IPS-NIHi7 (cell line): Measurements from ENCODE around the gene SCRN2.
A peak's percentile ranks its signal among the peaks of the same experiment; 100 is the strongest.

Experiments
- DNase-seq: peaks from one replicate; pipeline ENCODE4 v3.0.0; 2012; ENCODE audit warnings: mixed read lengths; ENCODE audit errors: extremely low spot score

SCRN2 gene

DNA sequence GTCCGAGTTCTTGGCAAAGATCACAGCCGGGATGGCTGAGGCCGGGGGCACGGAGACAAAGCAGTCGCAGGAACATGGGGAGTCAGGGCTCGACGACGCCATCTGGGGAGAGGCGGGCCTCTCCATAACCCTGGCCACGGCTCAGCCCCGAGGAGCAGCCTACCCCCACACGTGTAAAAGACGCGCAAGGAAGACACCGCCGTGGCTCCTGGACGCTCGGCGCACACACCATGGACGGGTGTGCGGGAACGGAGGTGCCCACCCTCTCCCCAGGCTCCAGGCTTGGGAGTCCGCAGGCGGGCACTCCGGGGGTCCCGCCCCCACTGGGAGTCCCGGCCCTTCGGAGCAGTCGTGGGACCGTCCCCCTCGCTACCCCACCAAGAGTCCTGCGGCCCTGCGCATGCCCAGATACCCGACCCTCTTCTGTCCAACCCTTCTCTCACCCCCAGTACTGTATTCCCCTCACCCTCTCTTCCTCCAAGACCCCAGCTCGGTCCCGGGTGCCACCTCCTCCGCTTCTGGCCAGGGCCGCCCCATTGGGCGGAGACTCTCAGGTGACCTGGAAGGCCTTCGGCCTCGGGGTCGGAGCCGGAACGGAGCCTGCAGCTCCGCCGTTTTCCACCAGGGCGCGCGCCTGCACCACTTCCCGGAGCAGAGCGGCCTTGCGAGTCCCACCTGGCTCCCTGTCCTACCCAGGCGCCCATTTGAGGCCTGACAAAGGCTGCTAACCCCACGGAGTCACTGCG lies at the start of gene SCRN2:
Gene SCRN2, minus strand, starts transcription at position 532 of the 746 bp plus-strand sequence. Its CDS starts 430 bp downstream, at position 102.
- peak; percentile 95 for DNase-seq

DNA sequence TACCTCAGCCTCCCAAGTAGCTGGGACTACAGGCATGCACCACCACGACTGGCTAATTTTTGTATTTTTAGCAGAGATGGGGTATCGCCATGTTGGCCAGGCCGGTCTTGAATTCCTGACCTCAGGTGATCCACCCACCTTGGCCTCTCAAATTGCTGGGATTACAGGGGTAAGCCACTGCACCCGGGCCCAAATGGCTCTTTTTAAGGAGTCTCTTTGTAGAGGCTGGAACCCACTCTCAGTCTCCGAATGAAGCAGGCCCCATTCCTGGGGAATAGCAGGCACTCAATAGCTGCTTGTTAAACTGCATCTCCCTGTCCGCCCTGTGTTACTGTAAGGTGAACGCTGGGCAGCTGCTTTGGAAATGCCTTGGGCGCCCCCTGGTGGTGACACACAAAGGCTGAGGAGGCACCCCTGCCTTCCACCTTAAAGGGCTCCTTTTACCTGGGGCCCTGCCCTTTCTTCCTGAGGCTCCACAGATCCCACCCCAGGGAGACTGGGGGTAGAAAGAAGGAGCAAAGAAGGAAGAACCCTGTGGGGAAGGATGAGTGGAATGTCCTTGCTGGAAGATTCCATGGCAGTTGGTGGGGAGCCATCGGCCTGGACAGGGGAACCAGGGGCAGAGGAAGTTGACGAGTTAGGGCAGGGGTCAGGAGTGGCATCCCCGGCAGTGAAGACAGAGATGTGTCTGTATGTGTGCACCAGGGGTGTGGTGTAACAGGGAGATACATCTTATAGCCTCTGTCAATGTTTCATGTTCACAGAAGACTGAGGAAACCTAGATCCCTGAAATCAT lies 48.9 kb upstream of the SCRN2 start:
- peak; percentile 82 for DNase-seq

DNA sequence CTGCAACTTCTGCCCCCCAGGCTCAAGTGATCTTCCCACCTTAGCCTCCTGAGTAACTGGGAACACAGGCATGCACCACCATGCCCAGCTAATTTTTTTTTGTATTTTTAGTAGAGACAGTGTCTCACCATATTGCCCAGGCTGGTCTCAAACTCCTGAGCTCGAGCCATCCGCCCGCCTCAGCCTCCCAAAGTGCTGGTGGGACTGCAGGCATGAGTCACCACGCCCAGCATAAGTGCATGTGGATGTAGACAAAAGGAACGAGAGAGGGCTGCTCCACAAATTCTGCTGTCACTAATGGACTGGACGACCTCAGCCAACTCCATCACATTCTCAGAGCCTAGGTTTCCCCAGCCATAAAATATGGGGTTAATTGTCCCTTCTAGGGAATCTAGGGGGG lies 47.2 kb upstream of the SCRN2 start:
- DNase-seq: no peak

DNA sequence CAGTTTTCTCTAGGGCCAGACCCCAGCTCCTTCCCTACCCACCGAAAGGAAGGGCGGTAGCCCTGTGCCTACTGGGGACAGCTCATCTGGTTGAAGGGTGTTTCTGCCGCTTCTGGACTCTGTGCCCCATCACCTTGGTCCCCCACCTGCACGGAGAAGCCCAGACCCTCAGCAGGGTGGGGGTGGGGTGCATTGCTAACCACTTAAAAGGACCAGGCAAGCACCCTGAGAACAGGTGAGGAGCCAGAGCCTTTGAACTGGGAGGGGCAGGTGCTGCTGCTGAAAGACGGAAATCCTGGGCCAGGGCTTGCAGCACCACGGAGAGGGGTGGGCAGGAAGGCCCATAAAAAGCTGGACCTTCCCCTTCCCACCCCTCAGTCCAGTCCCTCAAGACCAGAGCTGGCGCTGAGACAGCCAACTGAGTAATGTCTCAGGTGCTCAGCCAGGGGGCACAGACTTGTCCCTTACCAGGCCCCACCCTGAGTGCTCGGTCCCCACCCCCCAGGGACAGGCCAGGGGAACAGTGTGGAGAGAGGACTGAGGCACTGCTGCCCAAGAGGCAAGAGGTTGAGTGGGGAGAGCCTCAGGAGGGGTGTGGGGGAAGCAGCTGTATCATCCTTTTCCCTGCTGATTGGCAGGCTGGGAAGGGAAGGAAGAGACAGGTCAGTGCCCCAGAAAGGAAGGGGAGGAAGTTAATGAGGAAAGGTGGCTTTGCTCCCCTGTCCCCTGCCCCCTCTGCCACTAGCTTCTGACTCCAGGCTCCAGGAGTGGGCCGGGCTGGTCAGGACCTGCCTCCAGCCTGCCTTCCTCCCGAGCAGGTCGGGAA lies 44.0 kb upstream of the SCRN2 start:
- DNase-seq: no peak

DNA sequence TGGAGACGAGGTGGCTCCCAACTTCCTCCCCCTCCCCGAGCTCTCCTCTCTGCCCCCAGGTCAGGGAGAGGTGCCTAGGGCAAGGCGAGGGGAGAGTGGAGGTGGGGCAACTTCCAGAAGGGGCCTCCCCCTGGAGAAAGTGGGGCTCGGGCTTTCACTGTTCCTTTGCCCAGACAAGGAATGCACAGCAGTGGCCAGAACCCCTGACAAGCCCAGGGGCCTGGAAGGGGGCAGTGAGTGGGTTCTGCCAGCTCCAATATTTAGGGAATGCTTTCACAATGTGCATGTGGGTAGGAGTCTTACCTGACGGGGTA lies 43.3 kb upstream of the SCRN2 start:
- no peak for DNase-seq

DNA sequence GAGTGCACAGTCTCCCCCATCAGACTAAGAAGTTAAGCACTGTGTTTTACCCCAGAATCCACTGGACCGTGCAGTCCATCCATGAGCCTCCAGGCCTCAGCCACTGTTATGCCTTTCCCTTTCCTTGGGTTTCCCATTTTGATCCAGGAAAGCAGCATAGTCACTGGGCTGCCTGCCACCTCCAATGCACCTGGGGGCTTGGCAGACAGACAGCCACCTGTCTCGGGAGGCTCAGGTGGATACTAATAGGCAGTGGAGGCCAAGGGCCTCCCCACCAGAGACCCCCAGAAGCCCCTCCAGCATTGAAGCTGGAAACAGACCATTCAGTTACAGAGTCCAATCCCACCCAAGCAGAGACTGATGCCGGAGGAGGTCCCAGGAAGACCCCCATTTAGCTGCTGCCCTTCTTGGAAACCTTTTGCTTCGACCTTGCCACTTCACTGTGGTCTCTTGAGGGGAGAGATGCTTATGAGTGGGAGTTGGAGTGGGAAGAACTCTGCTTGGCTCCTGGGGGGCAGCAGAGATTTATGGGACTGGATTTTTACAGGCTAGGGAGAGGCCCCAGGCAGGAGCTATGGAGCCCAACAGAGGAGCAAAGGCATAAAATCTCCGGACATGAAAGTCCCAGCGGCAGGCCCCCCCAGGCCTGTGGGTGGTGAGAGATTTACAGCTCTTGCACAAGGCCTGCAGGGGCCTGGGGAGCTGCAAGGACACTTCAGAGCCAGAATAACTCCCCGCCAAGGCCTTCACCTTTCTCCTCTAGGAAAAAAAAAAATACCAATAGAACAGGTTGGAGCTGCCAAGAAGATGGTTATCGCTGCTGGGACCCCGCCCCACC lies 42.7 kb upstream of the SCRN2 start:
- DNase-seq: no peak

DNA sequence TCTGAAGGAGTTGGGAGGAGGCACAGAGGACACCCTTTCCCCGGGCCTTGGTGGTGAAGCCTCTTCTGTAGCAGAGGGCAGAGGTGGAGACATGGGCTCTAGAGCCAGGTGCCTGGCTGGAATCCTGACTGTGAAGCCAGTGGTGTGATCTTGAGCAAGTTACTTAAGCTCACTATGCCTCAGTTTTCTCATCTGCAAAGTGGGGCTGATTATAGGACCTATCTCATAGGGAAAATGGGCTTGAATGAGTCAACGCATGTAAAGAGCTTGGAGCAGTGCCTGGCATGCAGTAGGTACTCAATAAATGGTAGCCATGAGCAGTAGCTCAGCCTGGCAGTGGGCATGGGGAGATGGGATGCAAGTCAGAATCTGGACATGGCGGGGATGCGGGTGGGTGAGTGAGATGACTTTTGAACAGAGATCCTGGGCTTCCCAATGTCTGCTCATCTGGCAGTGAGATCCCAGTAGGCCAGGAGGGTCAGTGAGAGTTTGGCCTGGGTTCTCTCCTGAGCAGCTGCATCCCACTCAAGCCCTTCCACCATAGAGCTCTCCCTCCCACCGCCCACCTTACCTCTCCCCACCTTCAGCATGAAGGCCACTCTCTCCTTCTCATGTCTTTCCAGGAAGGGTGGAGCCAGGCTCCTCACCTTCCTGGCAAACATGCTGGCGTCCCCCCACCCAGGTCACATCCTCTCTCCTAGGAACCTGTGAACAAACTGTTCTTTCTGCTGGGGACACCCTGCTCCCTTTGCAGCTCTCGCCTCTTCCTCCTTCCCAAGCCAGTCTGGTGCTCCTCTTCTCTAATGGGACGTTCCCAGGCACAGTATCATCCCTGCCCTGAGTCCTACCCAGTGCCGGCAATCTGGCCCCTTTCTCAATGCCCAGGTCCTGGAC lies 41.9 kb upstream of the SCRN2 start:
- no peak for DNase-seq

DNA sequence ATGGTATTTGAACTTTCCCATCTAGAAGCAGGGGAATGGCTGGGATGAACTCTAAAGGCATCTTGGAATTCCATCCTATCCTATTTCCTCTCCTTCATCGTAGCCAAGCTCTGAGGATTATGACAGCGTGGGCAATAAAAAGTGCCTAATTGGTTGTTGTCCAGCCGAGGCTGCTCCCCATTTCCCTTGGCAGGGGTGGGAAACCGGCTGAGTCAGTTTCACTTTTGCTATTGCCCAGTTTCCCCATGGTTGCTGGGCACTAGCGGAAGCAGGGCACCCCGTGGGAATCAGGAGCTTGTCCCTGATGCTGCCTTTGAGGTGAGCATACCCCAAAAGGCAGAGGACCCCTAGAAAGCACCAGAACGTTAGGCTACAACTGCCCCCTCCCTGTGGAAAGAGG lies 41.2 kb upstream of the SCRN2 start:
- no peak for DNase-seq

DNA sequence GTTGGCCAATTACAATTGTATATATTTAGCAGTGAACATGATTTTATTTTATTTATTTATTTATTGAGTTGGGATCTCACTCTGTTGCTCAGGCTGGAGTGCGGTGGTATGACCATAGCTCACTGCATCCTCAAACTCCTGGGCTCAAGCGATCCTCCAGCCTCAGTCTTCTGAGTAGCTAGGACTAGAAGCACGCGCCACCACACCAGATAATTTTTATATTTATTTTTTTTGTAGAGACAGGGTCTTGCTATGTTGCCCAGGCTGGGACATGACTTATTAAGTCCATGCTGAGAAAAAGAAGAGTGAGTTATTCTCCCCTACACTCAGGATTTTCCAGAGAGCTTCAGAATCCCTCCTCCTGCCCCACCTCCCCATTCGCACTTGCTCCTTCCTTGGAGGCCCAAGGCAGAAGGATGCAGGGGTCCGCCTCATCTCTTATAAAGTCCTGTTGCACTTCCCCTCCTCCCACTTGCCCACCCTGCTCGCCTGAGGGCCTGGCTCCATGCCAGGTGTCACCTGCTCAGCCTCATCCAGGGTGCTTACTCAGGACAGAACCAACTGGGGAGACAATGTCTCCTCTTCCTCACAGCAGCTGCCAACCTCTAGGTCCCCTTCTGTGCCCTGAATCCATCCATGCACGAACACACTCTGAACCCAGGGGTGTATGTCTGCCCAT lies 38.8 kb upstream of the SCRN2 start:
- DNase-seq: no peak

DNA sequence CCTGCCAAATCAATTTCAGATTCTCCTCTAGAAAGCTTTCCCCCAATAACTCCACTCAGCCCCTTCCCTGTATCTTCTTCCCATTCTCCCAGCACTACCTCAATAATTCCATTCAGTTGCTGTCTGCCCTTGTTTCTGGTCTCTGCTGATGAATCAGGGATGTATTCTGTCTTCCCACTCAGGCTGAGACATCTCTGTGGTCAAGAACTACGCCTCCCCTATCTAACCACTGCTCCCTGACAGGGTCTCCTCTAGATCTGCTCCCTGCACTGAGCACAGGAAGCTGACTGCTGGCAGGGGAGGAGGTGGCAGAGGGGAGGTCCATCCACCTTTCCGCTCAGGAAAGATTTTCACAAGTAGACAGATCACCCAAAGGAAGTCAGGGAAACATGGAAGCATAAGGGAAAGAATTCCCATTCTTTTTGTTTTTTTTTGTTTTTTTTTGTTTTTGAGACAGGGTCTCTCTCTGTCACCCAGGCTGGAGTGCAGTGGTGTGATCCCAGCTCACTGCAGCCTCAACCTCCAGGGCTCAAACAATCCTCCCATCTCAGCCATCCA lies 38.0 kb upstream of the SCRN2 start:
- DNase-seq: no peak

DNA sequence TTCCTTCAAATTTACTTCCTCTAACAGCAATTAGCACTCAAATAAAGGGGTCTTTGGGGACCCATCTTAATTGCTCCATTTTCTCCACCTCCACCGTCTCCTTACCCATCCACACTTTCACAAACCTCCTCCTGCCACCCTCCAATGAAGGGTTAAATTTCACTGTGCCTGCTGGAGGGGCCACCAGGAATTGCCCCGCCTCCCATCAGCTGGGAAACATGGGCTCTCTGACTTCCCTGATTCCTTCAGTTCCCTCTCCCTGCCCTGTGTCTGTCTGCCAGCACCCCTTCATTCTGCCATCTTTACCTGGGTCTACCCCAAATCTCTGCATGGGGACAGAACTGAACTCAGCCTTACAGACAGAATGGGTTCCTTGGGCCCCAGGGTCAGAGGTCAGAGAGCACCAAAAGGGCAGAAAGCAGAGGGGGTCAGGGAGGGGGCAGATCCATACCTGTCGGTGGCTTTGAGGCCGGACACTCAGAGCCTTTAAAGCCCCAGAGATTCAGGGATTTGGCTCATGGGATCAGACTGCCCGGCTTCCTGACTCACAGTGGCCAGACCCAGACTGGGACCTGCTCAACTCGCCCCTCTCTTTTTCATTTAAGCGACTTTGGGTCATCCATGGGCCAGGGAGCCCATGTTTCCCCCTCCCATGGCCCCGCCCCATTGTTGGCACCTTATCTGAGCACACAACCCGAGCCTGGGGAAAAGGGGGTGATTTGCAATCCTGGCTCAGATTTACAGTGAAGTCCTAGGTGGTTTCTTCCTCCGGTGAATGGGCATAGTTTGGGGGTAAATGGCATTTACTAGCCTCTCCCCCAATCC lies 37.3 kb upstream of the SCRN2 start:
- DNase-seq: no peak

DNA sequence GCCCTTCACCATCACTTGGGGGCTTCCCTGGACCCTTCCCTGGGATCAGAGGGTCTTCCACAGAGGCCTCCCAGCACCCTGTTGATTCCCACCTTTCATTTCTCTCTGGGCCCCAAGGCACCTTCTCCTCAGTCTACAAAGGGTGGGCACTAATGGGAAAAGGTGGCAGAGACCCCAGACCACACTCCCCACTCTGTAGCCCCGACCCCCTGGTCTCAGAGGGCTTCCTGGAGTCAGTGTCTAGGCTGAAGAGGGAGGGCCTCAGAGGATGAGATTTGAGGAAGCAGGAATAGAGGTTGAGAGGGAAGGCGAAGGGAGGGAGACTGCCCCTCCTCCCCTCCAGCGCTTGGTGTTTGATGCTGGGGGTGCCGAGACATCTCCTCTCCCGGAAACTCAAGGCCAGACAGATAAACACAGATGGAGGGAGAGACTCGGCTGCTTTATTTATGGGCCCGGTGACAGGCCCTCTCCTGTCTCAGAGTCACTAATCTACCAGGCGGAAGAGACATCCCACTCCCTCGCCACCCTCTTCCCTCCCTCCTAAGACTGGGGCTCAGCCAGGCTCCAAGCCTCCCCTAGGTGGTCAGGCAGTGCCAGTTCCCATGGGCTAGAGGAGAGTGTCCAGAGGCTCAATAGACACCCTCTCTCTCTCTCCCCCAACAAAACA lies 36.4 kb upstream of the SCRN2 start:
- no peak for DNase-seq

DNA sequence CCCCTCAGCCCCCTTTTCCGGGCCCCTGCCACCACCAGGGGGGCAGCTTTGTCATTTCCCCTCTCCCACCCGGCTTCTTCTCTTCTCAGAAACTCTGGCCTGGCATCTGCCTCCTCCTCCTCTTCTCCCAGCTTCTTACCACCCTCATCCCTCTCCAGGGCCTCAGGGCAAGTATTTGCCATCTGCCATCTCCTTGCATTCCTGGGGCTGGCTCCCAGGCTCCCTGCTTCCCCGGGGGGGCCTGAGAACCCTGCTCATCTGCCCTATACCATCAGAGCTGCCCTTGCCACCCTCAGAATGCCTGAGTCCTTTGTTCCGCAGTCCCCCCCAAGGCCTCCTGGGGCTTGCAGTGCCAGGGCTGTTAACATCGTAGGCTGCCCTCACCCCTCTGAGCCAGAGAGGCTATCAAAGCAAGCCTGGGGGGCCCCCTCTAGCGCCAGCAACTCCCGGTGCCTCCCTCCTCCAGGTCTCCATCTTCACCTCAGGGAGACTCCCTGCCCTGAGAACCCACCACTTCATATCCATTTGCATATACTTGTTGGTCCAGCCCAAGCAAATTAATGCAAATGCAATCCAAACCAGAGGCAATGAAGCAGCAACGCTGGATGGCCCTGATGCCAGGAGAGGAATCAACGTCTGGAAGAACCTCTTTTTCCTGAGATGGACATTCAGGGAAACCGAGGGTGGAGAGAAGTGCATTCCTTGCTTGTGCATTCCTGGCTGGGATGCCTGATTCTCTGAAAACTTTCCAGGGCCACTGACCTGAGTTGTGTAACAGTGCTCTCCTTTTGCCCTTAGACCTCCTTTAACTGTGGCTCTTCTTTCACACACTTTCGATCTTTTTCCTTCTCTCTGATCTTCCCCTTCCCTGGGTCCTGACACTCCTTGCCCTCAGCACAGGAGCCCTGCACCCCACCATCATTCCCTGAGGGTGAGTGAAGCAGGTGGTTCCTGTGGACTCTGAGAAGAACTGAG lies 34.2 kb upstream of the SCRN2 start:
- DNase-seq: no peak

DNA sequence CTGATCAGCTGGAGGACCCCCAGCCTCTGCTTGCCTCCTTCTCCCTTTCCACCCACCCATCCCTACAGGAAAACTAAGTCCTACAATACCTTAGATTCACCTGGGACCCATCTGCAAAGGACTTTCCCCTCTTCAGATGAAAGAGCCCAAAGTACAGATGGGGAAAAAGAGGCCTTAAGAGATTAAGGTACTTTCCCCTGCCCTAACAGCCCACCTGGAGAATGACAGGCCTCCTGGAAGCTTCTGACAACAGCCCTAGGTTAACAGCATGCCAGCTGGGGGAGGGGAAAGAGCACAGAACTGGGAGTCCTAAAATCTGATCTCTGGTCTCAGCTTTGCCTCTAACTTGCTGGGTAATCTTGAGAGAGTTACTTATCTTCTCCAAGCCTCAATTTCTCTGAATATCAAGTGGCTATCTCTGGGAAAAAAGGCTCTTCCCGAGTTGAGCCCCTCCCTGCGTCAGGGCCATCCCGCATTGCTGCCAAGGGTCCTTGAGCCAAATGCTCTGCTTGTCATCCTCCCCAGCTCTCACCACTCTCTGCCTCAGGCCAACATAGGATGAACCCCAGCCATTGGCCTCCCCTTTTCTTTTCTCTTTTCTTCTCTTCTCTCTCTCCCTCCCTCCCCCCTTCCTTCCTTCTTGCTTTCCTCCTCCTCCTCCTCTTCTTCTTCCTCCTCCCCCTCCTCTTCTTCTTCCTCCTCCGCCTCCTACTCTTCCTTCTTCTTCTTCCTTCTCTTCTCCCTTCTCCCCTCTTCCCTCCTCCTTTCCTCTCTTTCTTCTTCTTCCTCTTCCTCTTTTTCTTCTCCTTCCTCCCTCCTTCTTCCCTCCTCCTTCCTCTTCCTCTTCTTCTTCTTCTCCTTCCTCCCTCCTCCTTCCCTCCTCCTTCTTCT lies 32.4 kb upstream of the SCRN2 start:
- DNase-seq: no peak

DNA sequence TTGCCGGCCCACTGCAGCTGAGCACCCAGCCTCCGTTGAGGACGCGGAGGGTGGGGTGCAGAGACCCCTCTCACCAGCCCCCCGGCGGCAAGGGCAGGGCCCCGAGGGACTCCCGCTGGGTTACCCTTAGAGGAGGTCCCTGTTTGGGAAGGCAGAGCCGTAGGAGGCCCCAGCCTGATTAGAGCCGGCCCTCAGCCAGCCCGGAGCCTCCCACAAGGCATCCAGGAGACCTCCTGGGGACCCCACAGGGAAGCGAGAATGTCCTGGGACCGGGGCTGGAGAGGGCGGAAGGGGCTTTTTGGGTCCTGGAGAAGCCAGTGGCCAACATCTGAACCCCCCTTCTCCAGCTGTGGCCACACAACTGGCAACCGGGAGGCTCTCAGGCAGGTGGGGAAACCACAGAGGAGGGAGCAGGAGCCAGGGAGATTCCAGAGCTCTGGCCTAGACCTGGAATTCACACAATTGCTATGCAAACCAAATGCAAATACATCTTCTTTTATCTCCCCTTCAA lies 31.6 kb upstream of the SCRN2 start:
- DNase-seq: no peak
